ENCODE results near the gene LIPA. TPM values are rescaled to one million over a fixed set of nuclear protein-coding genes. Genes with fewer than 3 reads are reported as not detected.

LIPA gene
- total and polyA plus RNA-seq, 2 of the 4 experiments (the other 2 are of a cell fraction), result 23.1 to 31.9 TPM

- Histone ChIP-seq H2AK9ac (replicated peaks; ENCODE audit: low read depth, low read length, poor library complexity) (no peak overlapping the region), H2BK20ac (ENCODE audit: low read depth, low read length) (peak overlapping the region; percentile 53; the same call in 1 of the 2 replicates), H3K14ac (replicated peaks; ENCODE audit: low read depth, low read length) (peak overlapping the region; percentile 24; the same call in 1 of the 2 replicates), H4K5ac (ENCODE audit: low read depth, low read length) (no peak overlapping the region), H3K36me3 (ENCODE audit: control insufficient read depth, insufficient read depth, low read length) (no peaks in the 10 kb centered on the region), H3K23ac (ENCODE audit: low read depth, low read length) (no peak overlapping the region), H3K18ac (ENCODE audit: low read depth, low read length) (0 out of 2 replicates have a peak overlapping the region, but pooled peaks have one; percentile 4), H2BK15ac (ENCODE audit: low read depth, low read length) (peak overlapping the region; percentile 20; the same call in 1 of the 3 replicates), H2BK5ac (ENCODE audit: low read depth, low read length, poor library complexity, severe bottlenecking) (no peak overlapping the region), H3K27ac (ENCODE audit: insufficient read depth, low read length) (no peak overlapping the region), H3K4me2 (ENCODE audit: low read depth, low read length) (no peak overlapping the region), H4K8ac (ENCODE audit: low read depth in 2 of 2, low read length in 2 of 2) (peak overlapping the region in 1 of 2 experiments; percentile 12; a peak in 1 of 4 replicates), H3K79me1 (ENCODE audit: low read depth in 1 of 2, low read length in 2 of 2) (no peaks in the 10 kb centered on the region), H2AFZ (replicated peaks; ENCODE audit: low read length, poor library complexity) (peak overlapping the region; percentile 17), H3K9ac (ENCODE audit: low read depth, low read length) (no peak overlapping the region), H3K56ac (ENCODE audit: extremely low read depth, insufficient read depth, low read length) (no peak overlapping the region), H3K9me1 (ENCODE audit: insufficient read depth, low read length) (peaks cover 6% of the 10 kb centered on the region), H3K4ac (ENCODE audit: low read depth, low read length) (peak overlapping the region; percentile 57; the same call in 1 of the 2 replicates), H3K9me3 (ENCODE audit: control insufficient read depth, insufficient read depth, low read length) (no peaks in the 10 kb centered on the region), H4K91ac (ENCODE audit: insufficient read depth, low read depth, low read length) (0 out of 2 replicates have a peak overlapping the region, but pooled peaks have one; percentile 27), H2BK120ac (ENCODE audit: low read depth, low read length) (peak overlapping the region; percentile 50), H2AK5ac (ENCODE audit: low read depth, low read length) (peak overlapping the region; percentile 76; the same call in 1 of the 2 replicates), H3K4me1 (ENCODE audit: control insufficient read depth, insufficient read depth, low read length) (peaks cover 13% of the 10 kb centered on the region), H4K20me1 (ENCODE audit: insufficient read depth, low read length) (no peaks in the 10 kb centered on the region), H3K4me3 (ENCODE audit: insufficient read depth, low read depth, low read length) (no peak overlapping the region), H3K27me3 (ENCODE audit: control insufficient read depth, insufficient read depth, low read length) (no peaks in the 10 kb centered on the region)
- dilution Hi-C loops (cut with HindIII; ENCODE audit: low sequenced_read_pairs, unreplicated experiment) (no loop called here), in situ Hi-C loops (cut with MboI; ENCODE audit: low sequenced_read_pairs) (no loop called here), intact Hi-C loops (cut with micrococcal nuclease) (no loop called here)
- WGBS, 2 experiments (ENCODE audit: extremely low coverage in 2 of 2, insufficient read length in 1 of 2), result 20% methylated on average over 1 of the region's 6 CpGs; no CpG with 5 or more reads in 1 of the 2 experiments
- ChIA-PET POLR2A (ENCODE audit: unreplicated experiment) (no interaction called here), CTCF (no interaction called here)
- no peak for TF ChIP-seq MAFK (IDR thresholded peaks at IDR 0.05; ENCODE audit: low read depth, low read length)
- no peak for TF ChIP-seq MAZ (IDR thresholded peaks at IDR 0.05; ENCODE audit: borderline replicate concordance, low read depth, low read length)
- TF ChIP-seq ELK1 (IDR thresholded peaks at IDR 0.05; ENCODE audit: borderline replicate concordance, low read depth, low read length), result no peak
- TF ChIP-seq MXI1 (IDR thresholded peaks at IDR 0.05; ENCODE audit: borderline replicate concordance, low read depth, low read length), result no peak
- no peak for TF ChIP-seq CHD1 (IDR thresholded peaks at IDR 0.05; ENCODE audit: low read depth, low read length)
- no peak for TF ChIP-seq RCOR1 (IDR thresholded peaks at IDR 0.05; ENCODE audit: insufficient replicate concordance, low read length)
- no peak for TF ChIP-seq CTCF (conservative IDR thresholded peaks at IDR 0.05; ENCODE audit: low read depth, low read length)
- TF ChIP-seq POLR2A (IDR thresholded peaks at IDR 0.05; ENCODE audit: low read depth, low read length), result no peak
- TF ChIP-seq CEBPB (IDR thresholded peaks at IDR 0.05; ENCODE audit: low read depth, low read length), result no peak
- no peak for TF ChIP-seq USF2 (IDR thresholded peaks at IDR 0.05; ENCODE audit: low read depth, low read length)
- TF ChIP-seq SMC3 (IDR thresholded peaks at IDR 0.05; ENCODE audit: low read depth, low read length), result no peak
- no peak for TF ChIP-seq RAD21 (IDR thresholded peaks at IDR 0.05; ENCODE audit: low read length)
- no peak for TF ChIP-seq BHLHE40 (IDR thresholded peaks at IDR 0.05; ENCODE audit: low read depth, low read length)
- ATAC-seq (ENCODE audit: low read depth), result no peak
- BruUV-seq (replicated peaks), result no TSS peak
- DNase-seq, result no peak
Observed at GRCh38 chr10:89275383-89275782, 23.8 kb upstream of the LIPA start.

Measured in IMR-90 (cell line).